DOHH2 (cell line): Measurements from ENCODE around the gene ZNF573.

Experiments used
- CTCF ChIP-seq: fragments of 200-600 bp; sonication (generic); IDR thresholded peaks from one replicate; pipeline ENCODE4 v1.5.1; 2014; ENCODE audit warnings: antibody characterized with exemption, mild to moderate bottlenecking, low read depth, low read length; ENCODE audit not compliant: poor library complexity, severe bottlenecking
- EZH2phosphoT487 ChIP-seq: fragments of 200-600 bp; sonication (generic); IDR thresholded peaks from 2 replicates; pipeline ENCODE4 v1.6.1; 2017; ENCODE audit warnings: borderline replicate concordance, mild to moderate bottlenecking, antibody characterized with exemption, low read length, moderate library complexity, mixed read lengths

GRCh38 chr19:37803249-37803840 lies 24.0 kb upstream of the ZNF573 start:
- TF ChIP-seq CTCF (no peak), EZH2phosphoT487 (no peak)
